GM19395 (cell line): Measurements from ENCODE around the gene PRKD2.
"Not testable (repeated sequence)": the region's sequence is repeated elsewhere in the genome, so short reads cannot be mapped to it uniquely, and the experiment has no call there.

Experiments
- ATAC-seq: cut with Tn5 transposase; IDR thresholded peaks from one replicate; pipeline ENCODE4 v1.9.1; 2021; ENCODE audit warnings: mild to moderate bottlenecking, moderate library complexity; ENCODE audit not compliant: unreplicated experiment

PRKD2 gene

GRCh38 chr19:46712768-46713338 is 4.1 kb downstream of the PRKD2 start:
- ATAC-seq, result not testable (repeated sequence)

GRCh38 chr19:46710687-46711086 is 6.2 kb downstream of the PRKD2 start:
- no peak for ATAC-seq

- ATAC-seq, result no peak
Observed at GRCh38 chr19:46704379-46705076, 12.4 kb downstream of the PRKD2 start.

DNA sequence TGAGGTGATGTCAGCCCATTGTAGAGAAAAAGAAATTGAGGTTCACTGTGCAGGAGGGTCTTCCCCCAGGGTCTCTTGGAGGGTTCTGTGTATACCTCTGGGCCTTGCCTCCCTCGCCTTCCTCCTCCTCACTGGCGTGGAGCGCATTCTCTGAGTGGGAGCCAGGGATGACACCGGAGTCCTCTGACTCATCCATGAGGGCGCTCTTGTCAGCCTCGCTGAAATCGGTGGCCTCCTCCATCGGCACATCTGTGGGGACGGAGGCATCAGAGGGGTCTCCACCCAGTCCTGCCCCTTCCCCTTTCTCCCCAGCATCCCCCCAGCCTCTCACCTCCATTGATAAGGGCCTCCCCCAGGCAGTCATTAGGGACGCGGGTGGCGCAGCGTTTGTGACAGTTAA is 16.2 kb downstream of the PRKD2 start:
- ATAC-seq, result no peak

DNA sequence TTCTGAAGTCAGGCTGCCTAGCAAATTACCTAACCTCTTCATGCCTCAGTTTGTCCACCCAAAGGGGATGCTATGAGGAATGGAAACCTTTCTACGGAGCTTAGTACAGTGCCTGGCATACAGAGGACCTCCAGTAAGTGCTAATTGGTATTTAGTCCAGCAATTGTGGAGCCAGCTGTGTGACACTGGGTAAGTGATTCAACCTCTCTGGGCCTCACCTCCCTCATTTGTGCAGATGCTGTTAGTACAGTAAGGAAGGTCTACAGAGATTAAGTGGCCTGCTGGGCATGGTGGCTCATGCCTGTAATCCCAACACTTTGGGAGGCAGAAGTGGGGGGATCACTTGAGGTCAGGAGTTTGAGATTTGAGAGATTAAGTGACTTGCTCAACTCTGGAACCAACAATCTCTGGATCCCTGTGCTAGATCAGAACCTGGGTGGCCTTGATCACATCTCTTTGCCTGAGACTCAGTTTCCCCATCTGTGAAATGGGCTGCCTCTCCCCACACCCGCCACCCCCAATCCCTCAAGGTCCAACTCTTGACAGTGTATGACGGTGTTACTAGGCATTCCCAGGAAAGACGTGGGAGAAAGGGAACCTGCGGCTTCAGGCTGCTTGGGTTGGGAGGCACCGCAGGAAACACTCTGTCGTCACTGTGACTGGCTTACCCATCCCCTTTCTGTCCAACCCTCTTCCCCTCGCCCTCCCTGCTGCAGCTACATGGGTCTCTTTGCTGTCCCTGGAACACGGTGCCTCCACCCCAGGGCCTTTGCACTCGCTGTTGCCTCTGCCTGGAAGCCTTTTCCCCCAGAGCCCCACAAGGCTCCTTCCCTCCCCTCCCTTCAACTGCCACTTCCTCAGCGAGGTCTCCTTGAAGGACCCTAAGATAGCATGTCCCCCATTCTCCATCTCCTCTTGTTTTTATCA is 18.3 kb downstream of the PRKD2 start:
- ATAC-seq, result no peak

DNA sequence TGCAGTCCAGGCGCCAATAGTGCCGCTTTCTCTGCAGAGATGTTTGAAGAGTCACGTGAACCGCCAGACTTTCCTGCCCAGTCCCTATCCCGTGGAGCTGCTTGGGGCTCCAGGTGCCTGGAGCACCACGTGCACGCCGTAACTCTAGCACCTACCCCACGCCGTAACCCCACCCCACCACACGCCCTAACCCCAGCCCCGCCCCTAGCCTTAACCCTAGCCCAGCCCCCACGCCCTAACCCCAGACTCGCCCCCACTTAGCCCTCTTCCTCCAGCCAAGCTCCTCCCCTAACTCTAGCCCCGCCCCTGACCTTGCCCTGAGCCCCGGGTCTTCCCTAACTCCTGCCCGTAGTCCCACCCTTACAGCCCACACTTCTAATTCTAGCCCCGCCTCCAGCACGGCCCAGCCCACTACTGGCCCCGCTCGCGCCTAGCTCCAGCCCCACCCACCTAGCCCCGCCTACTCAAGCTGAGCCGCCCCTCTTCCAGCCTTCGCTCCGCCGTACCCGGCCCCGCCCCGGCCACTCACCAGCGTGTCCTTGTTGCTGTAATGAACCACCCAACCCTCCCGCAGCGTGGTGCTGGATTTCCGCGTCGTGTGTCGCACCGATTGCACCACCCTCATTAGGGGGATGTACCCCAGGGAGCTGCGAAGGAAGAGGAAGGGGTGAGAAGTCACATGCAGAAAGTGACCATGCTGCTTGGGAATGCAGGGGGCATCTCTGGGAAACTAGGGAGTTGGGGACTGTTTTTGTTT is 19.5 kb downstream of the PRKD2 start:
- no peak for ATAC-seq

DNA sequence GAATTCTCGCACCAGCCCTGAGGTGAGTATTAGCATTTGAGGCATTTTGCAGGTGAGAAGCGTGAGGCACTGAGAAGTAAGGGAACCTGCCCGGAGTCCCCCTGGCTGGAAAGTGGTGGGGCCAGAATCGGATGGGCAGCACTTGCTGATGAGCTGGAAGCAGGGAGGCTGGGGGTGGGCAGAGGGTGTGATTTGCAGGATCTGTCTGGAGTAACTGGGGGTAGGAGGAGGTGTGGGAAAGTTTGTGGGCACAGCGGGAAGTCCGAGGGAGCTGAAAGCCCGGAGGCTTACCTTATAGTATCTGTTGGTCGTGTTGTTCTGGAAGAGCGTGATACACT is 20.1 kb downstream of the PRKD2 start:
- ATAC-seq, result no peak

DNA sequence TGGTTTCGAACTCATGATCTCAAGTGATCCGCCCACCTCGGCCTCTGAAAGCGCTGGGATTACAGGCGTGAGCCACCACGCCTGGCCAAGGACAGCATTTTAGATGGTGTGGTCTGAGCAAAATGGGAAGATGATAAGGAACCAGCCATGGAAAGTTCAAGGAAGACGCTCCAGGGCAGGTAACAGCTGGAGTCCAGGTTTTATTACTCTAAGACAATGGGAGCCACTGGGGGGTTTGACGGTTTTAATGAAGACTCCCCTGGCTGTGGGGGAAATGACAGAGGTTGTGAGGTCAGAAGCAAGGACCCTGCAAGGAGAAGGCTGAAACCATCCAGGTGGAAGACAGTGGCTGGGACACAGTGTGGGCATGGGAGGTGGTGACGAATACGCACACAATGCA is 20.9 kb downstream of the PRKD2 start:
- ATAC-seq, result no peak

DNA sequence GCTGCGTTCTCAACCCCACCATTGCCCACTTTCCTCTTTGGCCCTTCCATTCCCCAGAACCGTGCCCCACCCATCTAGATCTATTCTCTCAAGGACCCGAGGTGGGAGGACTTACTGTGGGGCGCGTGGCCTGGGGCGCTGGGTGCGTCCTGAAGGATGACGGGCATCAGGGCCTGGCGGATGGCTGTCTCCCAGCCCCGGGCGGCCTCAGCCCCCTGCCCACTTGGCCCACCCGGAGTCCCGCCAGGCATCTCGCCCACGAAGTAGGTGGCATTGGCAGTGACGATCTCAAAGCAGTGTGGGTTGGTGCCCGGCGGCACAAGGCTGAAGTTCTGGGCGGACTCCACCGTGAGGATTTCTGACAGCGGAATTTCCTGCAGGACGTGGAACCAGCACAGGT is 23.2 kb downstream of the PRKD2 start:
- no peak for ATAC-seq

GRCh38 chr19:46692918-46693722 is 23.8 kb downstream of the PRKD2 start:
- ATAC-seq, result no peak

GRCh38 chr19:46691948-46692347 is 25.0 kb downstream of the PRKD2 start:
- no peak for ATAC-seq

DNA sequence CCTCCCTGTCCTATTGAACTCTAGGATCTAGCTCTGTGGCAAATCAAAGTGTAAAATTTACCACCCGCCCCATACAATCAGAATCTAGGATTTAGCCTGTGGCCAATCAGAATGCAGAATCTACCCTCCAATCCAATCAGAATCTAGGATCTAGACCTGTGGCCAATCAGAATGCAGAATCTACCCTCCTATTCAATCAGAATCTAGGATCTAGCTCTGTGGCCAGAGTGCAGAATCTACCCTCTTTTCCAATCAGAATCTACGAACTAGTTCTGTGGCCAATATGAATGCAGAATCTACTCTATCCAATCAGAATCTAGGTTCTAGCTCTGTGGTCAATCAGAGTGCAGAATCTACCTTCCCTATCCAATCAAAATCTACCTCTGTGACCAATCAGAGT is 25.8 kb downstream of the PRKD2 start:
- ATAC-seq, result no peak

- ATAC-seq, result no peak
Observed at GRCh38 chr19:46689358-46689757, 27.6 kb downstream of the PRKD2 start.

- no peak for ATAC-seq
Observed at GRCh38 chr19:46687438-46688145, 29.3 kb downstream of the PRKD2 start.

GRCh38 chr19:46685189-46685588 is 31.7 kb downstream of the PRKD2 start:
- ATAC-seq, result no peak

- no peak for ATAC-seq
Observed at GRCh38 chr19:46678110-46678732, 38.7 kb downstream of the PRKD2 start.

- no peak for ATAC-seq
Observed at GRCh38 chr19:46674416-46675178, 42.3 kb downstream of the PRKD2 start.

DNA sequence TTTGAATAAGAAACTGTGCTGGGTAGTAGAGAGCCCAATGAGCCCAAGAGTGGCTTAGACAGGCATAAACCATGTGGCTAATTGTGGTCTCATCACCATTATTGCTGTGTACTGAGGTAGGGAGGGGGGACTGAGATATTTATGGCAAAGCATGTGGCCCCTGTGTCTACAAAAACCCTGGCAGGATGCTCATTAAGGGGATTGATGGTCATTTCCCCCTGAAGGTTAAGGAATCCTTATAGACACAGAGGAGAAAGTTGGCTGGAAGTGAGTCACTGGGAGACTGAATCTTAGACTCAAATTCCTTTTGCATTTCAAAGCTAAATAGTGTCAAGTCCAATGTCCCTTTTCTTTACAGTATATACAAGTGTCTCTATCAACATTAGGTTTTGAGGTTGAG is 46.1 kb downstream of the PRKD2 start:
- no peak for ATAC-seq

GRCh38 chr19:46668662-46669061 is 48.3 kb downstream of the PRKD2 start:
- ATAC-seq, result no peak
